HepG2 (cell line): ENCODE data around the gene EPHA4. TPM values are rescaled to one million over a fixed set of nuclear protein-coding genes. Genes with fewer than 3 reads are reported as not detected.

Experiments
- ATAC-seq: fragments of 200-7000 bp; cut with Tn5 transposase; 3 replicates; pipeline ENCODE4 v1.9.1; 2020; ENCODE audit warnings: mild to moderate bottlenecking, moderate library complexity
- BruUV-seq: library from RNA; stranded (reverse); fragments of 400-500 nt; replicated peaks from 2 replicates; lab custom pipeline; 2021; lab: Mats Ljungman, UMichigan
- CTCF ChIA-PET: fragments of 300-600 bp; formaldehyde crosslinking; extraction: SDS; loops from one replicate; lab custom pipeline; 2021; ENCODE audit warnings: low total read pairs, inconsistent platforms, low intra/inter-chr PET ratio; lab: Yijun Ruan, JAX
- POLR2A ChIA-PET: fragments of 350-600 bp; sonication (Branson Sonifier 250); formaldehyde crosslinking; loops from one replicate; lab custom pipeline; 2020; ENCODE audit warnings: antibody characterized with exemption, inconsistent platforms; lab: Yijun Ruan, JAX
- DNase-seq: peaks from one replicate; pipeline ENCODE4 v3.0.0-alpha.2; 2015; ENCODE audit warnings: low spot score
- FAIRE-seq: peaks from 3 replicates; lab custom pipeline; 2011; peaks lifted over from hg19 to GRCh38; lab: Jason Lieb, UNC
- H2AFZ ChIP-seq: one replicate; pipeline ENCODE4 v1.6.1; 2011; ENCODE audit warnings: low read length, inconsistent platforms
- H3K27ac ChIP-seq: fragments of 300-600 bp; 3 replicates; pipeline ENCODE4 v1.8.0; 2011; ENCODE audit warnings: mixed run types, mild to moderate bottlenecking, mixed read lengths, low read length, inconsistent platforms; ENCODE audit not compliant: insufficient read depth; ENCODE audit errors: extremely low read length
- H3K27me3 ChIP-seq, 2 experiments: fragments of 200-600 bp in 1 of 2; 2 replicates in 1 of 2; 3 replicates in 1 of 2; pipeline versions ENCODE4 v1.6.0 to v1.8.0; 2011; ENCODE audit warnings: low read length in 2 of 2, mild to moderate bottlenecking in 2 of 2, moderate library complexity in 2 of 2, inconsistent platforms in 1 of 2; ENCODE audit not compliant: insufficient read depth in 2 of 2, control insufficient read depth in 1 of 2
- H3K36me3 ChIP-seq, 2 experiments: fragments of 200-600 bp in 1 of 2; replicated peaks in 1 of 2; 2 replicates in 1 of 2; 3 replicates in 1 of 2; pipeline versions ENCODE4 v1.5.1 to v1.8.0; 2011; ENCODE audit warnings: low read length in 2 of 2, inconsistent platforms in 1 of 2; ENCODE audit not compliant: insufficient read depth in 2 of 2, control insufficient read depth in 1 of 2
- H3K4me1 ChIP-seq: 2 replicates; pipeline ENCODE4 v1.5.1; 2012; ENCODE audit warnings: low read length, inconsistent platforms; ENCODE audit not compliant: insufficient read depth
- H3K4me2 ChIP-seq: 2 replicates; pipeline ENCODE4 v1.6.0; 2011; ENCODE audit warnings: low read depth, low read length, inconsistent platforms
- H3K4me3 ChIP-seq, 3 experiments: fragments of 200-600 bp in 1 of 3; sonication (generic), shearing (Covaris generic) in 1 of 3; replicated peaks in 1 of 3; 2 replicates each; pipeline ENCODE4 v1.5.1; 2011 to 2016; ENCODE audit warnings: low read length in 3 of 3, inconsistent platforms in 2 of 3, low read depth in 2 of 3, mild to moderate bottlenecking in 2 of 3, control low read depth in 1 of 3, mixed read lengths in 1 of 3; ENCODE audit not compliant: insufficient read depth in 1 of 3
- H3K79me2 ChIP-seq: one replicate; pipeline ENCODE4 v1.6.1; 2011; ENCODE audit warnings: low read length, inconsistent platforms; ENCODE audit not compliant: insufficient read depth
- H3K9ac ChIP-seq: 2 replicates; pipeline ENCODE4 v1.6.0; 2011; ENCODE audit warnings: mild to moderate bottlenecking, low read depth, low read length, inconsistent platforms; ENCODE audit not compliant: insufficient read depth
- H3K9me3 ChIP-seq: 2 replicates; pipeline ENCODE4 v1.5.1; 2012; ENCODE audit warnings: mild to moderate bottlenecking, low read length
- H4K20me1 ChIP-seq: 2 replicates; pipeline ENCODE4 v1.6.0; 2011; ENCODE audit warnings: inconsistent platforms, mild to moderate bottlenecking, low read length, moderate library complexity; ENCODE audit not compliant: insufficient read depth
- KDM5B ChIP-seq: sonication (generic); formaldehyde crosslinking; IDR thresholded peaks from 2 replicates; pipeline ENCODE4 v1.4.0; 2020; ENCODE audit warnings: missing genetic modification reagents, mild to moderate bottlenecking, borderline replicate concordance
- RBAK ChIP-seq: sonication (generic); formaldehyde crosslinking; IDR thresholded peaks from 2 replicates; pipeline ENCODE4 v1.5.1; 2020; ENCODE audit warnings: mild to moderate bottlenecking, missing genetic modification reagents
- REST ChIP-seq, 2 experiments: IDR thresholded peaks; 2 replicates each; pipeline ENCODE4 v1.6.1; 2011 to 2012; ENCODE audit warnings: low read length in 2 of 2, borderline replicate concordance in 1 of 2, low read depth in 1 of 2, mild to moderate bottlenecking in 1 of 2, moderate library complexity in 1 of 2
- SRF ChIP-seq: IDR thresholded peaks from 2 replicates; pipeline ENCODE4 v1.6.1; 2011; ENCODE audit warnings: mild to moderate bottlenecking, low read depth, low read length, moderate library complexity
- ZKSCAN8 ChIP-seq: IDR thresholded peaks from 2 replicates; pipeline ENCODE4 v1.6.1; 2016; ENCODE audit warnings: borderline replicate concordance, missing genetic modification reagents, missing compliant biosample characterization
- ZNF234 ChIP-seq: sonication (generic); formaldehyde crosslinking; conservative IDR thresholded peaks from 2 replicates; pipeline ENCODE4 v1.5.1; 2020; ENCODE audit warnings: mild to moderate bottlenecking, missing genetic modification reagents
- ZNF468 ChIP-seq: sonication (generic); formaldehyde crosslinking; IDR thresholded peaks from 2 replicates; pipeline ENCODE4 v1.8.0; 2022; ENCODE audit warnings: mild to moderate bottlenecking, moderate library complexity, missing genetic modification reagents
- ZNF775 ChIP-seq: sonication (generic); formaldehyde crosslinking; IDR thresholded peaks from 2 replicates; pipeline ENCODE4 v1.4.0; 2020; ENCODE audit warnings: missing genetic modification reagents, mild to moderate bottlenecking, moderate library complexity, borderline replicate concordance
- ZNF788 ChIP-seq: sonication (generic); formaldehyde crosslinking; IDR thresholded peaks from 2 replicates; pipeline ENCODE4 v1.5.0; 2020; ENCODE audit warnings: mild to moderate bottlenecking, missing genetic modification reagents, borderline replicate concordance
- ZNF816 ChIP-seq: sonication (generic); formaldehyde crosslinking; IDR thresholded peaks from 2 replicates; pipeline ENCODE4 v1.8.0; 2022; ENCODE audit warnings: missing genetic modification reagents, mild to moderate bottlenecking, borderline replicate concordance
- ZNF841 ChIP-seq: sonication (generic); formaldehyde crosslinking; IDR thresholded peaks from 2 replicates; pipeline ENCODE4 v1.8.1; 2023; ENCODE audit warnings: missing genetic modification reagents, borderline replicate concordance
- WGBS: methylation state at CpG from one replicate; pipeline ENCODE4 v1.1.6; 2017; ENCODE audit warnings: low lambda C conversion rate; 5-methylcytosine and 5-hydroxymethylcytosine counted together
- in situ Hi-C: cut with HindIII; loops from 2 replicates; pipeline ENCODE4 v1.10.0; 2017; ENCODE audit warnings: low pct_unique_long_range_greater_than_20kb; ENCODE audit not compliant: extremely low pct_ligation_motif_present
- intact Hi-C: fragments of 100-400 bp; cut with micrococcal nuclease; formaldehyde crosslinking; loops from one replicate; pipeline ENCODE4 v1.10.0; 2022; ENCODE audit not compliant: unreplicated experiment
- polyA plus RNA-seq, 8 experiments: library from polyadenylated mRNA; depleted of rRNA in 3 of 8; stranded (reverse) in 7 of 8; unstranded in 1 of 8; fragments of >200 nt; fragmentation: Illumina TruSeq in 4 of 8; extraction: Trizol in 4 of 8; gene quantifications; 2 replicates each; pipeline versions ENCODE4 v1.2.1 to v1.2.3, GENCODE V29; 2011 to 2016; ENCODE audit warnings: low read depth in 4 of 8, missing spikeins in 1 of 8, mixed read lengths in 1 of 8; ENCODE audit not compliant: insufficient read depth in 1 of 8
- total RNA-seq, 5 experiments: library from RNA; depleted of rRNA; stranded (reverse); fragments of >200 nt; fragmentation: Illumina TruSeq; extraction: Trizol; gene quantifications; 2 replicates each; pipeline ENCODE4 v1.2.3, GENCODE V29; 2016; ENCODE audit warnings: low read depth in 1 of 5
- TF ChIP-seq, protein P1 (sequence below): sonication (generic); formaldehyde crosslinking; IDR thresholded peaks from 2 replicates; pipeline ENCODE4 v1.4.0; 2020; ENCODE audit warnings: missing genetic modification reagents; ENCODE audit errors: not compliant biosample characterization

EPHA4 gene
- total and polyA plus RNA-seq, 2 of the 13 experiments (the other 11 are each of a cell fraction or from before 2014, with no cell fraction given), result not detected

DNA sequence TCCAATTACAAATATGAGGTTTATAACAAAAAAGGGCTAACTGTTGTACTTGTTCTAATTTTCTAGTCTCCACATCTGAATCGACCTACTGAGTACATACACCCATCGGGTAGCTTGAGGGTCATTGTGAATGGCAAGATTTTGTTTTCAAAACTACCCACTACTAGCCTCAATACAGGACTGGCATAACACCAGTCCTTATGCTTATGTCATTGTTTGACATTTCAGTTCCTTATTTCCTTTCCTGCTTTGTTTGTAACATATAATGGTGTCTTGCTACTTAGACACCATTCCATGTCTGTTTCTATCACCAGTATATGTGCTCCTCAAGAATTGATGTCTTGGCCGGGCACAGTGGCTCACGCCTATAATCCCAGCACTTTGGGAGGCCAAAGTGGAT is 86.0 kb downstream of the EPHA4 start:
- Histone ChIP-seq H3K4me3 (no peak overlapping the region), H3K4me1 (no peaks in the 10 kb centered on the region), H3K36me3 (no peaks in the 10 kb centered on the region), H3K27me3 (no peaks in the 10 kb centered on the region), H3K4me2 (no peak overlapping the region), H3K27ac (no peak overlapping the region), H2AFZ (no peak overlapping the region), H4K20me1 (no peaks in the 10 kb centered on the region), H3K79me2 (no peaks in the 10 kb centered on the region), H3K9ac (no peak overlapping the region), H3K9me3 (no peaks in the 10 kb centered on the region)
- FAIRE-seq (no peak), ATAC-seq (no peak), DNase-seq (no peak)
- ChIA-PET CTCF (no interaction called here), POLR2A (no interaction called here)
- intact Hi-C loops (no loop called here), in situ Hi-C loops (no loop called here)
- WGBS, result 13% methylated on average over 4 of the region's 4 CpGs
- TF ChIP-seq RBAK (CRISPR knock-in tag) (no peak), SRF (no peak), ZNF234 (CRISPR knock-in tag) (no peak)
- BruUV-seq, result no TSS peak

- no peaks in the 10 kb centered on the region for H3K27me3 ChIP-seq
- H3K9ac ChIP-seq, result no peak overlapping the region
- no peaks in the 10 kb centered on the region for H3K79me2 ChIP-seq
- CTCF ChIA-PET, result no interaction called here
- in situ Hi-C loops, result no loop called here
- under 1% methylated on average over 5 of the region's 5 CpGs for WGBS
- no peak for DNase-seq
- no peak for ATAC-seq
- BruUV-seq, result no TSS peak
- no peaks in the 10 kb centered on the region for H3K4me1 ChIP-seq
- no peaks in the 10 kb centered on the region for H3K9me3 ChIP-seq
- no peak overlapping the region for H3K4me2 ChIP-seq
- H4K20me1 ChIP-seq, result no peaks in the 10 kb centered on the region
- intact Hi-C loops, result no loop called here
- H3K27ac ChIP-seq, result no peak overlapping the region
- H3K36me3 ChIP-seq, result no peaks in the 10 kb centered on the region
- H3K4me3 ChIP-seq, result no peak overlapping the region
- no peak for FAIRE-seq
- POLR2A ChIA-PET, result no interaction called here
- H2AFZ ChIP-seq, result no peak overlapping the region
- TF ChIP-seq ZNF468, result no peak
- TF ChIP-seq ZNF841, result no peak
- TF ChIP-seq ZNF788 (CRISPR knock-in tag), result no peak
- TF ChIP-seq ZNF816 (CRISPR knock-in tag), result no peak
- TF ChIP-seq REST (IDR thresholded peaks at IDR 0.05; ENCODE audit: borderline replicate concordance in 1 of 2, low read depth in 1 of 2, low read length in 2 of 2), result no peak
- TF ChIP-seq KDM5B (CRISPR knock-in tag), result no peak
- no peak for TF ChIP-seq ZNF775
- TF ChIP-seq ZKSCAN8, result no peak
- TF ChIP-seq, protein P1, sequence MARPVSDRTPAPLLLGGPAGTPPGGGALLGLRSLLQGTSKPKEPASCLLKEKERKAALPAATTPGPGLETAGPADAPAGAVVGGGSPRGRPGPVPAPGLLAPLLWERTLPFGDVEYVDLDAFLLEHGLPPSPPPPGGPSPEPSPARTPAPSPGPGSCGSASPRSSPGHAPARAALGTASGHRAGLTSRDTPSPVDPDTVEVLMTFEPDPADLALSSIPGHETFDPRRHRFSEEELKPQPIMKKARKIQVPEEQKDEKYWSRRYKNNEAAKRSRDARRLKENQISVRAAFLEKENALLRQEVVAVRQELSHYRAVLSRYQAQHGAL (CRISPR knock-in tag), result no peak
Measured at GRCh38 chr2:221485503-221485870, 86.6 kb downstream of the EPHA4 start.
